ENCODE results near the gene TBATA.
"Not testable (repeated sequence)": the region's sequence is repeated elsewhere in the genome, so short reads cannot be mapped to it uniquely, and the experiment has no call there.

The TBATA gene

DNA sequence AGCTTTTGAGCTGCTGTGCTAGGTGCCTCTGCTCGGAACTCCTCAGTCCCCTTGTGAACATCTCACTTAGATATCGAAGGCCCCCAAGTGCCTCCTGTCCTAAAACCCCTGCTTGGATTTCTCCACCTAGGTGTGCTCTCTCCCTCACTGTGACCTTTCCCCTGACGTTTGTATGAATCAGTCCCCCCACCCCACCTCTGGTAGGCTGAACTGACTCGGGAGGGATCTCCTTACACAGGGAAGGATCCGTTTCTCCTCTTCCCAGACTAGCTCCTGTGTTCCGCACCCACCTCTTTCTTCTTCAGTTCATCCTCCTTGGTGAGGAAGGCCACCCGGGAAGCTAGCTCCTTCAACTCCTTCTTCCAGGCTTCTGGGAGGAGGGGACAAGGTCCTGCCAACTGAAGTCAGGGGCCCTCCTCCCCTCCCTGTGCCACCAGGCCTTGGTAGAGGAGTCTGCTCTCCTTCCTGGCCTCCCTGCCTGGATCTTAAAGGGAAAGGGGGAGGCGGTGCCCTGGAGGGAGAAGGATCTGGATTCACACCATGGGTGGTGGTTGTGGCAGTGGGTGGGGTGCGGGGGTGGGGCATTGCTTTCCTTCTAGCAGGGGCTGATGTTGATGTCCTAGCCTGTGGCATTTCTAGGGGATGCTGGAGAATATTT, 6.8 kb downstream of the TBATA start:
- DNase-seq, result no peak

DNA sequence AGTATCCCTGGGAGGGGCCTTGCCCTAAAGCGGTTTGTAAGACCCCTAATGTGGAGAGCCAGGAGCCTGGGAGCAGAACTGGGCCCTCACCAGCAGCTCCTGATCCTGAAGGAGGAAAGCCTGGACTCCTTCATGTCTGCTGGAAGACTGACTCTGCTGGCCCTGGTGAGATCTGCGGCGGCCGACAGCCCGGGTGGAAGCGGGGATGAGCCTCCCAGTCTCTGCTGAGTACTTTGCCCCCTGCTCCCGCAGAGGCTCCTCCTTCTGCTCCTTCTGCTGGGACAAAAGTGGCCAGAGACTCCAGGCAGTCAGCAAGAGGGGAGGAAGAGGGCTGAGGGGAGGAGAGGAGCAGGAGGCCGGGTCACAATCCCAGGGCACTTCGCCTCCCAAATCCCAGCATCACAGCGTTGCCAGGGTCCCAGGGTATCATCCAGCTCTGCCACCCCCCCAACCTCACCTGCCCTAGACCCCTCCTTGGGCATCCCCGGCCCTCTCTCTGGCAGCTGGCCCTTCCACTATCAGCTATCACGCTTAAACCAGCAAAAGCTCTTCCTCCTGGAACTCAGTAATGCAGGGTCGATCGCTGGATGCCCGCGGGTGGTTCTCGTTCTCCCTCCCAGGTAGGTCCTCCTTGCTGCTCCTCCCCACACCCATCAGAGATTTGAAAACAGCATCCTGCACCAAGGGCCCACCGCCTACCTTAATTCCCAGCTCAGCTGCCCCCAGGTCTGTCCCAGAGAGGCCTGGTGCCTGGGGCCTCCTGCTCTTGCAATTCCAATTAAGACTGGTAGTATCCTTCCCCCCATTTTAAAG, 7.9 kb downstream of the TBATA start:
- DNase-seq, result no peak

DNA sequence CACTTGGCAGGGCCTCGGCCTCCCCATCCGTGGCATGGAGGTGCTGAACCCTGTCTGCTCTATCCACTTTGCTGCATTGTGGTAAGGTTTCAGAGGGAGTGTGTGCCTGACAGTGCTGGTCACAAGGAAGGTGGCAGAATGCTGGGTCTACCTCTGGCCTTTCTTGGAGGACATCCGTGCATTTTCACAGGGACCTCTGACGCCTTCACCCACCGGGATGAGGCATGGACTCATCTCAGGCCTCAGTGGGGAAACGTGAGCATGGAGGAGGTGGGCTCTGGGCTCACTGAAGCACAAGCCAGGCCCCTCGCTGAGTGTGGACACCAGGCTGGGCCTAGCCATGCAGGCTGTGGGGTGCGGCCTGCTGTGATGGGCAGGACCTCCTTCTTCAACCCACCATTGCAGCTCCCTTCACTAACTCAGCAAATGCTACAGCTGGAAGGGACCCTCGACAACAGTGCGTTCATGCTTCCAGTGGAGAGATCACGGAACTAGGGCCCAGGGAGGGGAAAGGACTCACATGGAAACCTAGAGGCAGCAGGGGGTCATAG, 8.6 kb downstream of the TBATA start:
- no peak for DNase-seq

DNA sequence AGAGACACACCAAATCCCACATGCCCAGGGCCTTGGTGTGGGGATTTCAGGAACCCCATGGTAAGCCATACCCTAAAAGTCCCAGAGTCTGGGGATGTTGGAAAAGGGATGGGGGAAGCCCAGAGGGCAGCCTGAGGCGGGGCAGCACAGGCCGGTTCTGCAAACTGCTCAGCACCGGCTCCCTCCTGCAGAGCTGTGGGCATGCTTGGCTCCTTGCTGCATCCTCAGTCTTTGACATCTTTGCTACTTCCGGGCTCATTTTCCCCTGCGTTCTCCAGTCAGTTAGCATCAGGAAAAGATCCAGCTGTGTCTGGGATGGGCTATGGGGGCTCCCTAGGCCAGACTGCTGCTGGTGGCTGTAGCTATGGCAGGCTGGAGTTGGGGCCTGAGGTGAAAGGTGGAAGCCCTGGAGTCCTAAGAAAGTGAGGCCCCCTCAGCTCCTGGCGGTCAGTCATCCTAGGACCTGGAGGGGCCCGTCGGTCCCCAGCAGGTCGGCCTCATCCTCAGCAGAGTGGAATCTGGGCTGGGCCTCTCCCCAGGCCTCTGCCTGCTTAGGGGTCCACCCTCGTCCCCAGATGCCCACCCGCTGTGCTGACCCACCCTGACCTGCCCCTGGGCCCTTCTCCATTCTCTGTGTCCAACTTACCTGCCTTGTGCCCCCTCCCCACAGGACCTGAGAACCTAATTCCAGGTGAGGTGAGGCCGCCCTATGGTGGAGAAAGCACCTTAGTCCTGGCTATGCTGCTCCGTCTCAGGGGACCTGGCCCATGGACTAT, 9.3 kb downstream of the TBATA start:
- DNase-seq, result no peak

DNA sequence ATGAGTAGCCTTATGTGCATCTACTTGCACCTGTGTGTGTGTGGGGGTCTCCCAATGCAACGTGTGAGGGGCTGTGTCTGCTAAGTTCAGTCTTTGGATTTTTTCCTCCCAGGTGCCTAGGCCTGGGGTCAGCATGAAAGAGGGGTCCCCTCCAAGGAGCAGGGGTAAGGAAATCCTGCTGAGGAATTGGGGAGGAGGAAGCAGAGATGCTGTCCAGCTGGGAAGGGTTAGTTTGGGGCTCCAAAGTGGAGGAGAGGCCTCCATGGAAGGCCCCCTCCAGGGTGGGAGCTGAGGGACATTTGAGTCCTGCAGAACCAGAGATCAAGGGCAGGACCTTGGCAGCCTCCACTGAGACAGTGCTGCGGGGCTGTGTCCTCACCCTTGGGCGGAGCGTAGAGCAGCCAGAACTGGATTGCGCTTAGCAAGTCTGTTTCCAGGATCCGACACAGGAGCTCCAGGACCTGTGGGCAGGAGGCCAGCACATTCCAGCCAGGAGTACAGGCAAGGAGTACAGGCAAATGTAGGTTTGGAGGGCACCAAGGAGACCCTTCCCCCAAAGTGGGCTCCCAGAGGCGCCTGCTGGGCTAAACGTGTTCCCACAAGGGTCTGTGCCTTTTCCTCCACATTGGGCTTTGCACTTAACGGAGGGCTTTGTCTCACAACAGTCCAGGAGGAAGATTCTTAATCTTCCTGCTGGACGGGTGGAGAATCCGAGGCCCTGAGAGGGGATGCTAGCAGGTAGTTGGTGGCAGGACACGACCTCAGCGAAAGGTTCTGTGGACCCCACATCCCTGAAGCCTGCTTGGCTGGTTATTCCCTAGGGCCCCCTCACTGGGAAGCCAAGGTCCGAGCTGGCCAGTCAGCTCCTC, 10.1 kb downstream of the TBATA start:
- DNase-seq, result no peak

DNA sequence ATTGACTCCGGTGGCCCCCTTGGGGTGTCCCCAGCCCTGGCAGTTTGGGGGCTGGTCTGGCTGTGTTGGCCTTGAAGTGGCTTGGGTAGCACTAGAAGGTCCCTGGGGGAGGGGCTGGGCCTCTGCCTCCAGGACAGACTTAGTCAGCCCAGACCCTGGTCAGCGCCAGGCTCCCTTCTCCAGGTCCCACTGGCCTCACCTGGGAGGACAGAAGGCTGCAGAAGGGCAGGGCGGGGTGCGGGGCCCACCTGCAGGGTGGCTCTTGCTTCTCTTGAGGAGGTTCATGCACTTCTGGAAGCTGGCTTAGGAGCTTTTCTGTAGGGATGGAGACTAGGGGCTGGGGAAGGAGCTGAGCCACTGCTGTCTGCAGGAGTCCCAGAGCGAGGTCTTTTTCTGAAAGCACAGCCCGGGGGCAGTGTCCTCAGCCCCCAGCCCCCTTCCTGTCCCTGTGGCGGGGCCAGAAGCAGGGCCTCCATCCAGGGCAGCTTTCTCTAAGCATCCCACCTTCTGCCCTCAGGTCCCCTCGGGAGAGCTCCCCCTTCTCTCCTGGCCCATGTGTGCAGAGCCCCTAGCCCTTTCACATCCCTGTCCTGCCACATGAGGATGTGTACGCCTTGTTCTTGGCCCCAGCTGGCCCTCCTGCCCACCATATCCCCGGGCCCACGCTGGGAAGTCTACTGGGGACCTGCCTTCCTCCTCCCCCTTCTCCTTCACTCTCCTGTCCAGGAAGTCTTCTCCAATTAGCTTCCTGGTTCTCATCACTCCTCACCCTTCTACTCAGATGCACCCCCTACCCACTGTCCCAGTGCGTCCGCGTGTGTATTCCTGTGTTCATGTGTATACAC, 11.0 kb downstream of the TBATA start:
- no peak for DNase-seq

DNA sequence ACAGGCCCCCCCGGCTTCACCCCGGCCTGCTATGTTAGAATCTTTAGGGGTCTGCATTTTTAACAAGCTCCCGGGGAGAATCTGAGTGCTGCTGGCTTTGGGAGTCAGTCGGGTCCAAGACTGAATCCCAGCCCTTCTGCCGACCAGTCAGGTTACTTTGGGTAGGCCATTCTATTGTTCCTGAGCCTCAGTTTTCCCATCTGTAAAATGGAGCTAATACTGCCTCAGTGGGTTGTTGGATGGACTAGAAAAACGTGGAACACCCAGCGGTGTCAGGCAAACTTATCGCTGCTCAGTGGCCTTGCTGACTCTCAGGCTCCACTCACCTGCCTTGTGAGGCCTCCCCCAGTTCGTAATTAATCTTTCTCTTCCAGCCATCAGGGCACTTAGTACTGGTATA, 11.7 kb downstream of the TBATA start:
- DNase-seq, result no peak

DNA sequence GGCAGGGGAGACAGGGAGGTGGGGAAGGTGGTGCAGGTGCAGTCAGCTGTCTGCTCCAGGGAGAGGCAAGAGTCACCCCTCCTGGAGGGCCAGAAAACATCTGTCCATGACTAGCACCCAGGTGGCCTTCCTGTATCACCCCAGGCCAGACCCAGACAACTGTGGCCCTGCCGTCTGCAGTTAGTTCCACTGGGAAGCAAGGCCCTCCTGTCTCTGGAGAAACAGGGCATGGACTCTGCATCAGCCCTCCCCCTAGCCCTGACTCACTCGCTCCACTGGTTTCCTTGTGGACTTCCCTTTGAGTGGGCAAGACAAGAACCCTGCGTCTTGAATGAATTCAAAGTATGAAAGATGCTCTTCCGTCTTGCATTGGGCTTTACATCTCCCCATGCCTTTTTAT, 12.6 kb downstream of the TBATA start:
- no peak for DNase-seq

DNA sequence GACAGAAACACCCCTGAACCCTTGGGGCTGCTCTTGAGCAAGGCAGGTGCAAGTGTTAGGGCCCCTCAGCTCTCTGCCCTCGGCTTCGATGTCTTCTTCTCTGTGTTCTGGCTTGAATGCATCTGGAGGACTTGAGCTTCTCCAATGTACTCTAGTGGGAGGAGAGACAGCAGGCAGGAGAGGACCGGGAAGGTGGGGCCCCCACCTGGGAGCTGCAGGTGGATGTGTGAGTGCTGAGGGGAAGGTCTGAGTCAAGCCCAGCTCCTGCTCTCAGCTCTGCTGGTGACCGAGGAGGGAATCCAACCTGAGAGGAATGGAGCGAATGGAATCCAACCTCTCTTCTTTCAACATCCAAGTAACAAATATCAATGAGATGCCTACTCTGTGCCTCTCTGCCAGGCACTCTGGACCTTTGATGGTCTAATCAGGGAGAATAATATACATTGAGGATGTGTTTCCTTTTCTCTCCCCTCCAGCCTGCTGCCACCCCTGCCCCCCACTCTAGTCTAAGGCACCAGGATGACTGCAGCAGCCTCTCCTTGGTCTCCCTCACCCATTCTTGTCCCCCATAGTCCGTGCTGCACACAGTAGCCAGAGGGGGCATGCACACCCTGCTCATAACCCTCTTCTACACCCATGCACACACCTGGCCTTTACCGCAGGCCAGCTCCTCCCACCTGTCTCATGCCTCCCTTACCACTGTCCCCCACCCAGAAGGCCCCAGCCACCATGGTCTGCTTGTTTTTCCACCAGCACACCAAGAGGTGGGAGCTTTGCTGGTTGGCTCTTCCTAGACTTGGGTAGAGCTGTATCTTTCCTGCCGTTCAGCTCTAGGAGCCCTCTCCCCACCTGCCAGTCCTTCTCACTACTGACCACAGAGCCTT, 13.6 kb downstream of the TBATA start:
- DNase-seq, result no peak

DNA sequence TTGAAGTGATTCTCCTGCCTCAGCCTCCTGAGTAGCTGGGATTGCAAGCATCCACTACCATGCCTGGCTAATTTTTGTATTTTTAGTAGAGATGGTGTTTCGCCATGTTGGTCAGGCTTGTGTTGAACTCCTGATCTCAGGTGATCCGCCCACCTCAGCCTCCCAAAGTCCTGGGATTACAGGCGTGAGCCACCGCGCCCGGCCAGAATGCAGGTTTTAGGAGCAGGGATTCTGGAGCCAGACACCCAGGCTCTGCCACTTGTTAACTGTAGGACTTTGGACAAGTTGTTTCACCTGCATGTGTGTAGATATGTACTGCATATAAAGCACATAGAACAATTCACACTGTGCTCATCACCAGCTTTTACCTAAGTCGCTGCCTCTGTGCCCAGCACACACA, 14.7 kb downstream of the TBATA start:
- not testable (repeated sequence) for DNase-seq

DNA sequence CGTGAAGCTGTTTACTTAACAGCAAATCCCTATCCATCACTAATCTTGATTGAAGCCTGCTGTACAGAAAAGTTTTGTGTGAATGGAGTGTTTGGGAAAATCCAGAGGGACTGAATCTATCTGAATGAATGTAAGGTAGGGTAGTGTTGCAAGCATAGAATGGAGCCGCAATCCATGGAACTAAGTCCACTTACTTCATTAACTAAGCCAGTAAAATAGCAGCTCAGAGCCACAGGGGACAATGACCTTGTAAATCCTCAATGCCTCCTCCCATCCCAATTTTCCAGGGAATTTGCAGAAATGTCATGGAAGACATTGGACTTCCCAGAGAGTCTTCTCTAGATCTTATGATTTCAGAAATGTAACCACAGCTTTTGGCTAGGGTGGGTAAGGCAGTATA, 15.2 kb downstream of the TBATA start:
- DNase-seq, result no peak

DNA sequence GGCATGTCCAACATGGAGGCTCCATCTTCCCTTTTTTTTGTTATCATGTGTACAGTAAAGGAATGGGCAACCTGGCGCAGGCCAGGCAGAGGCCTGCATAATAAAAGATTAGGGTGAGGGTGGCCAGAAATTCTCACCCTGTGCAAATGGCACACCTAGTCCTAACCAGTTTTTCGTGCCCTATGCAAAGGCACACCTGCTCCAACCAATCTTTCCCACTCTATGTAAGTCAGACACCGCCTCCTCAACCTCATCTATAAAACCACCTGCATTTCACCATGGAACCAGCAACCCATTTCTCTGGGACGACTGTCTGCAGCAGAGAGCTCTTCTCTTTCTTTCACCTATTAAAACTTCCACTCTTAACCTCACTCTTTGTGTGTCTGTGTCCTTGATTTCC, 16.1 kb downstream of the TBATA start:
- no peak for DNase-seq

DNA sequence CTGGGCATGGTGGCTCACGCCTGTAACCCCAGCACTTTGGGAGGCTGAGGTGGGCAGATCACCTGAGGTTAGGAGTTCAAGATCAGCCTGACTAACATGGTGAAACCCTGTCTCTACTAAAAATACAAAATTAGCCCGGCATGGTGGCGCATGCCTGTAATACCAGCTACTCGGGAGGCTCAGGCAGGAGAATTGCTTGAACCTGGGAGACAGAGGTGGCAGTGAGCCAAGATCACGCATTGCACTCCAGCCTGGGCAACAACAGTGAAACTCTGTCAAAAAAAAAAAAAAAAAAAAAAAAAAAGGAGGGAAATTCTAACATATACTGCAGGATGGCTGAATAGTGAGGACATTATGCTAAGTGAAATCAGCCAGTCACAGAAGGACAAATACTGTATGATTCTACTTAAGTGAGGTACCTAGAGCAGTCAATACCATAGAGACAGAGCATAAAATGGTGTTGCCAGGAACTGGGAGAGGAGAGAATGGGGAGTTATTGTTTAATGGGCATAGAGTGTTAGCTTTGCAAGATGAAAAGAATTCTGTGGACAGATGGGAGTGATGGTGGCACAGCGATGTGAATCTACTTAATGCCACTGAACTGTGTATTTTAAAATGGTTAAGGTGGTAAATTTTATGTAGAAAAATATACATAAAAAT, 17.0 kb downstream of the TBATA start:
- DNase-seq, result not testable (repeated sequence)

DNA sequence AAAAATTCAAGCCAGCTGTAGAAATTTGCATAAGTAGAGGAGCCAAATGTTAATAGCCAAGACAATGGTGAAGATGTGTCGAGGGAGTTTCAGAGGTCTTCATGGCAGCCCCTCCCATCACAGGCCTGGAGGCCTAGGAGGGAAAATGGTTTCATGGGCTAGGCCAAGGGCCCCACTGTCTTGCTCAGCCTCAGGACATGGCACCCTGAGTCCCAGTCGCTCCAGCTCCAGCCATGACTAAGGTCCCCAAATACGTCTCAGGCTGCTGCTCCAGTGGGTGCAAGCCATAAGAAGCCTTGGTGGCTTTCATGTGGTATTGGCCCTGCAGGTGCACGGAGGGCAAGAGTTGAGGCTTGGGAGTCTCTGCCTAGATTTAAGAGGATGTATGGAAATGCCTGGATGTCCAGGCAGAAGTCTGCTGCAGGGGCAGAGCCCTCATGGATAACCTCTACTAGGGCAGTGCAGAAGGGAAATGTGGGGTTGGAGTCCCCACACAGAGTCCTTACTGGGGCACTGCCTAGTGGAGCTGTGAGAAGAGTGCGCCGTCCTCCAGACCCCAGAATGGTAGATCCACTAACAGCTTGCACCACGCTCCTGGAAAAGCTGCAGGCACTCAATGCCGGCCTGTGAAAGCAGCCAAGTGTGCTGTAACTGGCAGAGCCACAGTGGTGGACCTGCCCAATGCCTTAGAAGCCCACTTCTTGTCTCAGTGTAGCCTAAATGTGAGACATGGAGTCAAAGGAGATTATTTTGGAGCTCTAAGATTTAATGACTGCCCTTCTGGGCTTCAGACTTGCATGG, 19.2 kb downstream of the TBATA start:
- no peak for DNase-seq

DNA sequence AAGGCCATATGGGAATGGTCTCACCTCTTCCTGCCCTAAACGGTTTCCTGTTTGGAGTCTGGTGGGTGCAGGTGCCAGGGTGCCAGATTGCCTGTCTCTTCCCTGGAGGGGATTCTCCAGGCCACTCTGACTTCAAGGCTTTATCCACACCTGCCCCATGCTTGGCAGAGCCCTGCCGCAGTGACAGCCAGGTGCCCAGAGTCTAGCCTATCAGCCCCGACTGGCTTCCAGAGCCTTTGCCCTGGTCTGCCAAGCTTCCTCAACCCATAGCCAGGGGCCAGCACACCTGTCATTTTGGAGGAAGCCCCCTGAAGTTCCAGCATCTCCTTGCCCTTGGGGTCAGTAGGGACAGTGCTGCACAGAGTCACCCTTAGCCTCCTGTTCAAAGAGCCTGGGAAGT, 21.6 kb downstream of the TBATA start:
- no peak for DNase-seq

DNA sequence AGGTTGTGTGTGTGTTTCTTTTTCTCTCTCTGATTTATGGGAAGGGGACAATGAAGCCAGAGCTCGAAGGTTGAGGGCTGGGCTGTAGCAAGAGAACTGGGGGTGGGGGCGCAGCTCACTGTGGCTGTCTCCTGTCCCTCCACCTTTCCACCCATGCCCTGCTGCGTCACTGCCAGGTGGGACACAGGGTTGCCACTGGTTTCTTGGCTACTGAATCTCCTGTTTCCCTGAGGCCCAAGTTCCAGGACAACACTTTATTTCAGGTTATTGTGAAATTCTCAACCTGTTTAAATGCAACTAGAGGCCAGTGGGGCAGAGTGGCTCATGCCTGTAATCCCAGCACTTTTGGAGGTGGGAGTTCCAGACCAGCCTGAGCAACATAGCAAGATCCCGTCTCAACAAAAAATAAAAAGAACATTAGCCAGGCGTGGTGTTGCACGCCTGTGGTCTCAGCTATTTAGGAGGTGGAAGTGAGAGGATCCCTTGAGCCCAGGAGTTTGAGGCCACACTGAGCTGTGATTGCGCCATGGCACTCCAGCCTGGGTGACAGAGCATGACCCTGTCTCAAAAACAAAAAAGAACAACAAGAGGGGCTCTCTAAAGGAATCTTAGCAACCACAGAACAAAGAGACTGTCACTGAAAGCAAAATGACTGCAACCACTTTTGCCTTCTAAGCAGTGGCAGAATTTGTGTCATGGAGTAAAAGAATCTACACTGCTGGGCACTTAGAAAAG, 22.6 kb downstream of the TBATA start:
- no peak for DNase-seq

DNA sequence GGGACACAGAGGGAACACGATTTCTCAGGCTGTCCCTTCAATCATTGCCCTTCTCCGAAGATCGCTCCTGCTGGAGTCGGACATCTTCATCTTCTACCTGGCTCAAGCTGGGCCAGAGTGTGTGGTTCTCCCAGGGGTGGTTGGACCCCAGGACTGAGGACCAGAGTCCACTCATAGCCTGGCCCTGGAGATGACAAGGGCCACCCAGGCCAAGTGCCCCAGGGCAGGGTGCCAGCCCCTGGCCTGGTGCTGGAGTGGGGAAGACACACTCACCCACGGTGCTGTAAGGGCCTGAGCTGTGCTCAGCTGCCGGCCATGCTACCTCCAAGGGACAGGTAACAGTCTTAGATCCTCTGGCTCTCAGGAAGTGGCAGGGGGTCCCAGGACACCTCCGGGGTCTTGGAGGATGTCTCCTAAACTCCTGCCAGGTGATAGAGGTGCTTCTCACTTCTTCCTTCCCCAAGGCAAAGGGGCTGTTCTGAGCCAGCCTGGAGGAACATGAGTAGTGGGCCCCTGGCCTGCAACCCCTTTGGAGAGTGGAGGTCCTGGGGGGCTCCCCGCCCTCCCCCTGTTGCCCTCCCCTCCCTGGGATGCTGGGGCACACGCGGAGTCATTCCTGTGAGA, 23.3 kb downstream of the TBATA start:
- no peak for DNase-seq

Measured in CD4-positive, alpha-beta T cell treated with Interleukin-21 for 1 hour (primary cell).